NCI-H2107 treated with DMSO at 0.1 percent for 48 hours (cell line): ENCODE results near the gene PI4K2B.
"Not testable (repeated sequence)": the region's sequence is repeated elsewhere in the genome, so short reads cannot be mapped to it uniquely, and the experiment has no call there.

Experiments
- DNase-seq: peaks from one replicate; lab custom pipeline; 2025; ENCODE audit not compliant: unreplicated experiment; lab: John Stamatoyannopoulos, UW

The PI4K2B gene

DNA sequence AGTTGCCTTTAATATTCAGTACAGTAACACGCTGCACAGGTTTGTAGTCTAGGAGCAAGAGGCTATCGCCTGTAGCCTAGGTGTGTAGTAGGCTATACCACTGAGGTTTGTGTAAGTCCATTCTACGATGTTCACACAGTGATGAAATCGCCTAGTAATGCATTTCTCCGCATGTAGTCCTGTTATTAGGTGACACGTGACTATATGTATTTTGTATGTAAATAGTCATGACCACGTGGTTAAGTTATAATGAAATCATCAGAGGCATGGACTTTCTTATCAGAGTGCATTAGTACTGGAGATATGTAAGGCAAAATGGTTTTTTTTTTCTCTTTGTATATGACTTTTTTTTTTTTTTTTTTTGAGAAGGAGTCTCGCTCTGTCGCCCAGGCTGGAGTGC, 68.8 kb downstream of the PI4K2B start:
- no peak for DNase-seq

DNA sequence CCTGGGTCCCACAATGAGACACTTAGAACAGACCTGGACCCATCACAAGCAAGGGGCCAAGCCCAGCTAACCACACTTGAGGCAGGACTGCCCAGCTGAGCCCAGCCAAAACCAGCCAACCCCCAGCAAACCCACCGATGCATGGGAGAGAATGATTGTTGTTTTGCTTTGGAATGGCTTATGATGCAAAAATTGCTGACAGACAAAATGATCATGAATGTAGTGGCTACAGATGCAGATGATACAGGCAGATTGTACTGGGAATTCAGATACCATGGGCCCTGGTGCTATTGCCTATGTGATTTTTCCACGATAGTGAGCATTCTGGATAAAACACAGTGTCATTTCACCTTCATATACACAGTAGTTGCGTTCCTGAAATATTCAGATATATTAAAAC, 69.7 kb downstream of the PI4K2B start:
- DNase-seq = no peak

DNA sequence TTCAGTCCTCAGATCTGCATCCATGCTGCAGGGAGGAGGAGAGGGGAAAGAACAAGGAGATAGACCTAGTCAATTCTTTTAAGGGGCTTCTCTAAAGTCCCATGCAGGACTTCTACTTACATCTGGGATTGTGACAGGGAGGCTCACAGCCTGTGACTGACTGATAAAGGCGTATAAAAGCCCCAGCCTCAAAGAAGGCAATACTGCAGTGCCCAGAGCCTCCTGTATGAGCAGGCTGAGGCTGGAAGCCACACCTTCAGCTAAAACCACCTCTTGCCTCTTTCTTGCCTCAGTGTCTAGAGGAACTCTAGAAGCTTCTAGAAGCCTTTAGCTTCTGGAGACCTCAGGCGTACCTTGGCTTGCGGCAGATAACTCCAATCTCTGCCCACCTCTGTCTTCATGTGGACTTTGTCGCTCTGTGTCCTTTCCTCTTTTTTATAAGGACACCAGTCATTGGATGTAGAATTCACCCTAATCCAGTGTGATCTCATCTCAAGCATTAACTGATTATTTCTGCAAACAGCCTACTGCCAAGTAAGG, 72.8 kb downstream of the PI4K2B start:
- no peak for DNase-seq

DNA sequence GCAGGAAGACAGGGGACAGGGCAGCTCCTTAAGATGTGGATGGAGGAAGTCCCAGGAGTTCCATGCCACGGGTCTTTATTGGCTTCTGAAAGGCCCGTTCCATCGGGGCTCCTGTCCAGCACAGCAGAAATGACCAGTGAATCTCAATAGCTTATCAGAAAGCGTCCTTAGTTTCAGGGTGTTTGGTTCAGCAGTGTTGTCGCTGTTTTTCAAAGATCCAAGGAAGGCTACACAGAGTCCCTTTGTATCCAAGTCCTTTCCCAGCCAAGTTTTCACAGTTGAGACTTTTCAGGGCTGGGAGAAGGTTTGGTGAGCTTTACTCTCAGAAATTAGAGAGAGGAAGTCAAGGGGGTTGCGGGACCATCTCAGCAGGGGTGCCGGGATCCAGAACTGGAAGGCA, 73.8 kb downstream of the PI4K2B start:
- DNase-seq = no peak

DNA sequence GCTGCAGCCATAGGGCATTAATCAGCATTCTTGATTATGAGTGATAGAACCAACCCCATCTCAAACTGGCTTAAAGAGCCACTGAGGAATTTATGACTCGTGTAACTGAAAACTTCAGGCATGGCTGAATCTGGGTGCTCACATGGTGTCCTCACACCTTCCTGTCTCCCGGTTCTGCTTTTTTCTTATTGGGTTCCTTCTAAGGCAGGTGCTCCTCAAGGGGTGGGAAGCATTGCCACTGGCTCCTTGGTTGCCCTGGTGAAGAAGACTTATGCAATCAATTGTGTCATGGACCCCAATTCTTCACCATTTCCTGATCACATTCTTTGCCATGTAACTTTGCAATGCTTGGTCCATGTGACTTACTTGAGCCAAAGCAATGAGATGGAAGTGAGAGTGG, 74.5 kb downstream of the PI4K2B start:
- no peak for DNase-seq

DNA sequence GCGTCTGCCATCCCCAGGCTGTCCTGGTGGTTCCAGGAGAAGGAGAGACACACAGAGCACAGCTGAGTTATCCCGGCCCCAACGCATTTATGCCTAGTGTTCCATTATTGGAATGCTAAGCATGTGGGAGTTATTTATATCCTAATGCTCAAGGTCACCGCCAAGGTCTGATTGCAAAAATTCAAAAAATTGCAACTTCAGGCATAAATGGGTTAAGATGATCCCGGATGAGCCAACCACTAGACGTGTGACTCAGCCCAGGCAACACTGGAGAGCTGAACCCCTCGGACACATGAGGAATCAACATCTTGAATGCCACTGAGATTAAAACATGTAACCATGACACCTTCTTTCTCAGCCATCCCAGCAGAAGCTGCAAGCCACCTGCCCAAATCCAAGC, 74.9 kb downstream of the PI4K2B start:
- no peak for DNase-seq

DNA sequence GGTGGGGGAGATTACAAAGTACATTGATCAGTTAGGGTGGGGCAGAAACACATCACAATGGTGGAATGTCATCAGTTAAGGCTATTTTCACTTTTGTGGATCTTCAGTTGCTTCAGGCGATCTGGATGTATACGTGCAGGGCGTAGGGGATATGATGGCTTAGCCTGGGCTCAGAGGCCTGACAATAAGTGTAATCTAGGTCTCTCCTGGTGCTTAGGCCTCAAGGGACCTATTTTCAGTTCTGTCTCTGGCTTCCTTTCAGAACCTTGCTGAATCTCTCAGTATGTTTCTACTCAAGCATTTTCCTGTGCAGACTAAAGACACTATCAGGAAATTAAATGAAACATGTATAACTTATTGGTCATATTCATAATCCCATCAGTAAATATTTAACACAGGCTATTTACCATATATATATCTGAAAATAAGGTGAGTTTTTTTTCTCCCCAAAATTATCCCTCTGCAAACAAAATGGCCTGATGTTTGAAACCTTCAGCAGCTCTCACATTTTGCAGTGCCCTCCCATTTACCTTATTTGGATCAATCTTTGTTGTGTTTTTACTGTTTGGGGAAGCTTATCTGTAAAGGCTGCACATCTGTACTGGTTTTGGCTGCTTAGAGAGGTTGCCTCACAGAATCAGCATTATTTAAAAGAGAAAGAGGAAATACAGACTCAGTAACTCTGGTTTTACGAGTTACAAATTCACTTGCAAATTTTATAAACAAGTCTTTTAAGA, 76.4 kb downstream of the PI4K2B start:
- DNase-seq = no peak

DNA sequence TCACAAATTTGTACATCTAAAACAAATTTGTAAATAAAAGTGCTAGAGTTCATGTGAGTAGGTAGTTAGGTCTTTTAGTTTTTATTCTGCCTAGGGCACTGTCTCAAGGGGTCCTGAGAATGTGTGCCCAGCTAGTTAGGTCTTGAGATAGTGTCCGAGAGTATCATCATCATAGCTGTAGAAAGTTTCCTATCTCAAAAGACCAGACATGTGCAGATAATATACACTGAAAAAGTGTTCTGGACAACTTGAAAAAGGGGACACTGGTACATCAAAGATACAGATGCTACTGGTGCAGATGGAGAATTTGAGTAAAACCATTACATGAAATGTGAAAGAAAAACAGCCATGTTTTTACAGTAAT, 77.0 kb downstream of the PI4K2B start:
- no peak for DNase-seq

DNA sequence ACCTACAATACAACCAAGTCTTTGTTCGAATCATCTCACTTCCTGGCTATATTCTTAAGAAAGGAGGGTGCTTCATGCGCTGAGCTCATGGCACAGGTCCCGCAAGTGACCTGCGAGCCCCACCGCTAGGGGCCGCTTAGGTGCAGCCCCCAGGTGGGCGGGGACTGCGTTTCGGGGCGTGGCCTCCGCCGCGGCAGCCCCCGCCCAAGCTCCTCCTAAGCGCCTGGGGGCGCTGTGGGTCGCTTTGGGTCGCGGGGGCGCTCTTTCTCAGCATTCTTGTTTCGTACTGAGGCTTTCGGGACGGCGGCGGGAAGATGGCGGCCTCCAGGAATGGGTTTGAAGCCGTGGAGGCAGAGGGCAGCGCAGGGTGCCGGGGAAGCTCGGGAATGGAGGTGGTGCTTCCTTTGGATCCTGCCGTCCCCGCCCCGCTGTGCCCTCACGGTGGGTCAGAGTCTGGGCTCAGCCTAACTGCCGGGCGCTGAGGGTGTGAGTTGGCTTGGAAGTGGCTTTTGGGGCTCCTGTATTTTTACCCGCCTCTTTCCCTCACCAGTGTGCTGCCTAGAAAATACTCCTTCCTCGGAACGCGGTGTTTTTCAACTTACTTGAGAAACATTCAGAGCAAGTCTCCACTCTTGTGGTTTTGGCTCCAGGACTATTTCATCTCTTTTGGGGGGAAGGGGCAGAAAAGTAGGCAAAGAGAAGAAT, 78.8 kb downstream of the PI4K2B start, which contains the start of gene ZCCHC4:
Gene ZCCHC4 (plus strand): TSS at position 279 of the 705 bp plus-strand sequence. CDS start 36 bp downstream, at position 315.
- DNase-seq = peak; percentile 38

DNA sequence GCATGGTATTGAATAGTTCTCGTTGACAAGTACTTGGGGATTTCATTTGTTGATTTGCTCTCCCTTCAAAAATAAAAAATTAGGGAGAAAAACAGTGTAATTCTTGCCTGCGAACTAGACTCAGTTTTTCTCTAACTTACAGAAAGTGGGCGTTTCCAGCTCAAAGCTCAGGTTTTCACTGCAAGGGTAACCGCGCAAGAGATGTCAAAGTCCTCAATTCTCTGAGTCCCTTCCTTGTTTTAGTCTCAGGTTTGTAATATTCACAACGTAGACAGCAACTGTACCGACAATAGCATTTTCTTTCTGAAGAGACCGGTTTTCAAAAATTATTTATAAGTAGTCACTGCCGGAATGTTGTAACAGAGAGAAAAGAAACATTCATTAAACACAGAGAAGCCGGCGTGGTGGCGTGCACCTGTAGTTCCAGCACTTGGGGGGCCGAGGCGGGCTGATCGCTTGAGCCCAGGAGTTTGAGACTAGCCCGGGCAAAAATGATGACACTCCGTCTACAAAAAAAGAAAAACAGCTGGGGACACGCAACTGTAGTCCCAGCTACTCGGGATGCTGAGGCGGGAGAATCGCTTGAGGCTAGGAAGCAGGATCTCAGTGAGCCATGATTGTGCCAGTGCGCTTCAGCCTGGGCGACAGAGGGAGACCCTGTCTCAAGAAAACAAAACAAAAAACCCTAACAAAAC, 79.5 kb downstream of the PI4K2B start:
- no peak for DNase-seq

DNA sequence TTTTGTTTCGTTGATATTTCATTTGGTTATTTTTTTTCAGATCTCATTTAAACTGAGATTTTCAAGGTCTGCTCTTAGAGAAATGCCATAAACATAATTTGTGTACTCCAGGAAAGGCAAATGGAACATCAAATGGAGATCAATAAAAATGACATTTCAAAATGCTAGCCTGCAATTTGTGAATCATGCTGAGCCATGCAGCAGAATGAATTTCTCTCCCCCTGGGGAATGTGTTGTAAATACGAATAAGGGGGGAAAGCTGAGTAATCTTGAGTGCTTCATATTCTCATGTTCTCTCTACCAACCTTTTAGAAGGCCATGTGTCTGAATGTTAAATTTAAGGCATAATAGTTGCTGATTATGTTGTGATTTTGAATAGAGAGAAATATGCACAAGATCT, 86.5 kb downstream of the PI4K2B start:
- no peak for DNase-seq

DNA sequence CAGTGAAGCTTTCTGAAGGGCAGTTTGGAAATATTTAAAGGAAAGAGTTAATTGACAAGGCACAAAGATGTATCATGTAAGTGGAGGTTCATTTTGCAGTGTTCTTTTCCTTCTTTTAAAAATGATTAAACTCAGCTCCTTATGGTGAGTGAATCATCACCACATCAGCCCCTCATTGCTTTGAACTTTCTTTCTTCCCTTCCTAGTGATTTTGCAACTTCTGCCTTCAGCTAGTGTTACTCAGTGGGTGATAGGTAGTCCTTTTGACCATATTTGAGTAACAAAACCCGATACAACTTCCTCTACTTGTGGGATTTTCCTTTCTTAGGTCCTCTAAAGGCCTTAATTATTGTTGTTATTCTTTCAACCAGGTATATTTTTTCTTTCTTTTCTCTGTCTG, 86.9 kb downstream of the PI4K2B start:
- no peak for DNase-seq

DNA sequence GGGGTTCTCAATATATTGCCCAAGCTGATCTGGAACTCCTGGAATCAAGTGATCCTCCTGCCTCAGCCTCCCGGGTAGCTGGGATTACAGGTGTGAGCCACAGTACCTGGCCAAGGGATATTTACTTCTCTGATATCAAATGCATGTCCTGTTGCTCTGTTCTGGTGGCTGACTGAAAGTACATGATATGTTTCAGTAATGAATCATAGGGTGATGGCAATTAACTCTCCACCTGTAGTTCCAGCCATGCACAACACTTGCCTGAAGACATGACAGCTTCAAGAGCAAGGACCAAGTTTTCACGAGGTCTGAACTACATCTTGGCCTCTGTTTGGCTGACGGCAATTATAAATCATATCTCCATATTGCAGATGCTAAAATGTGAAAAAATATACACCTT, 87.9 kb downstream of the PI4K2B start:
- DNase-seq = no peak

DNA sequence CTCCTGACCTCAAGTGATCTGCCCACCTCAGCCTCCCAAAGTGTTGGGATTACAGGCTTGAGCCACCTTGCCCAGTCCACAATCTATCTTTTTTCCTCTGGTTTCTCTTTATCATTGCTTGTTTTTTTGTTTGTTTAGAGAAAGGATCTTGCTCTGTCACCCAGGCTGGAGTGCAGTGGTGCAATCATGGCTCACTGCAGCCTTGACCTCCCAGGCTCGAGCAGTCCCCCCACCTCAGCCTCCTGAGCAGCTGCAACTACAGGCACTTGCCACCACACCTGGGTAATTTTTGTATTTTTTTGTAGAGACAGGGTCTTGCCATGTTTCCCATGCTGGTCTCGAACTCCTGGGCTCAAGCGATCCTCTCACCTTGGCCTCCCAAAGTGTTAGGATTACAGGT, 94.6 kb downstream of the PI4K2B start:
- DNase-seq = not testable (repeated sequence)
